GM19351 (cell line): ENCODE results near the gene PXDN.

Source experiments
- ATAC-seq: cut with Tn5 transposase; IDR thresholded peaks from one replicate; pipeline ENCODE4 v1.9.1; 2021; ENCODE audit warnings: mild to moderate bottlenecking, moderate library complexity; ENCODE audit not compliant: unreplicated experiment

The PXDN gene

GRCh38 chr2:1590596-1591460 is 153.5 kb downstream of the PXDN start:
- ATAC-seq: no peak

- ATAC-seq: no peak
Measured at GRCh38 chr2:1588978-1589621, 155.2 kb downstream of the PXDN start.

- no peak for ATAC-seq
Measured at GRCh38 chr2:1588051-1588977, 156.0 kb downstream of the PXDN start.

- ATAC-seq: no peak
Measured at GRCh38 chr2:1586923-1587840, 157.1 kb downstream of the PXDN start.

- no peak for ATAC-seq
Measured at GRCh38 chr2:1586251-1586922, 157.9 kb downstream of the PXDN start.

GRCh38 chr2:1585635-1586034 is 158.7 kb downstream of the PXDN start:
- ATAC-seq: no peak

- no peak for ATAC-seq
Measured at GRCh38 chr2:1584691-1585485, 159.4 kb downstream of the PXDN start.

GRCh38 chr2:1584051-1584531 is 160.2 kb downstream of the PXDN start:
- ATAC-seq: no peak

- no peak for ATAC-seq
Measured at GRCh38 chr2:1582891-1583341, 161.4 kb downstream of the PXDN start.

GRCh38 chr2:1581965-1582625 is 162.2 kb downstream of the PXDN start:
- ATAC-seq: no peak
